HepG2 (cell line): ENCODE measurements around the gene CDC27. TPM values are rescaled to one million over a fixed set of nuclear protein-coding genes. Genes with fewer than 3 reads are reported as not detected.
A peak's percentile ranks its signal among the peaks of the same experiment; 100 is the strongest.

Experiments used
- ELF3 ChIP-seq: IDR thresholded peaks from 2 replicates; pipeline ENCODE4 v1.6.1; 2016; ENCODE audit warnings: missing genetic modification reagents, missing compliant biosample characterization
- FIP1L1 ChIP-seq: fragments of 200-400 bp; formaldehyde crosslinking; IDR thresholded peaks from 2 replicates; pipeline ENCODE4 v1.6.1; 2018; ENCODE audit warnings: low read depth, mild to moderate bottlenecking, low read length, moderate library complexity, borderline replicate concordance; ENCODE audit not compliant: insufficient read depth
- FOXC1 ChIP-seq: sonication (generic); formaldehyde crosslinking; IDR thresholded peaks from 2 replicates; pipeline ENCODE4 v1.8.0; 2022; ENCODE audit warnings: mild to moderate bottlenecking, missing genetic modification reagents, borderline replicate concordance
- HOXA5 ChIP-seq: sonication (generic); formaldehyde crosslinking; IDR thresholded peaks from 2 replicates; pipeline ENCODE4 v1.4.0; 2020; ENCODE audit warnings: missing genetic modification reagents
- KLF16 ChIP-seq, 2 experiments: sonication (generic) in 1 of 2; formaldehyde crosslinking in 1 of 2; IDR thresholded peaks; 2 replicates each; pipeline versions ENCODE4 v1.6.1 to v1.8.0; 2016 to 2023; ENCODE audit warnings: missing genetic modification reagents in 2 of 2, missing compliant biosample characterization in 1 of 2
- MAFK ChIP-seq, 2 experiments: IDR thresholded peaks in 1 of 2; conservative IDR thresholded peaks in 1 of 2; 2 replicates each; pipeline ENCODE4 v1.6.1; 2011; ENCODE audit warnings: improper control_type of control experiment in 2 of 2, low read length in 2 of 2
- MXI1 ChIP-seq: IDR thresholded peaks from 3 replicates; pipeline ENCODE4 v1.6.1; 2012; ENCODE audit warnings: low read depth, low read length, inconsistent platforms, borderline replicate concordance
- MYNN ChIP-seq: sonication (generic); formaldehyde crosslinking; IDR thresholded peaks from 2 replicates; pipeline ENCODE4 v1.4.0; 2020; ENCODE audit warnings: mild to moderate bottlenecking, low read depth, missing genetic modification reagents
- NR2C2 ChIP-seq: sonication (generic); formaldehyde crosslinking; IDR thresholded peaks from 2 replicates; pipeline ENCODE4 v1.4.0; 2020; ENCODE audit warnings: missing genetic modification reagents, mild to moderate bottlenecking, moderate library complexity, borderline replicate concordance
- PITX1 ChIP-seq: sonication (generic); formaldehyde crosslinking; IDR thresholded peaks from 2 replicates; pipeline ENCODE4 v1.5.1; 2020; ENCODE audit warnings: mild to moderate bottlenecking, missing genetic modification reagents
- REPIN1 ChIP-seq: sonication (generic); formaldehyde crosslinking; IDR thresholded peaks from 2 replicates; pipeline ENCODE4 v1.8.0; 2022; ENCODE audit warnings: missing genetic modification reagents, low read depth, mild to moderate bottlenecking, borderline replicate concordance
- SMAD3 ChIP-seq: sonication (generic); formaldehyde crosslinking; IDR thresholded peaks from 2 replicates; pipeline ENCODE4 v1.4.0; 2020; ENCODE audit warnings: missing genetic modification reagents
- ZKSCAN5 ChIP-seq: sonication (generic); formaldehyde crosslinking; IDR thresholded peaks from 2 replicates; pipeline ENCODE4 v1.5.1; 2020; ENCODE audit warnings: mild to moderate bottlenecking, missing genetic modification reagents
- ZNF501 ChIP-seq: sonication (generic); formaldehyde crosslinking; IDR thresholded peaks from 2 replicates; pipeline ENCODE4 v1.5.1; 2020; ENCODE audit warnings: mild to moderate bottlenecking, moderate library complexity, missing genetic modification reagents
- ZNF552 ChIP-seq: sonication (generic); formaldehyde crosslinking; IDR thresholded peaks from 2 replicates; pipeline ENCODE4 v1.9.0; 2022; ENCODE audit warnings: missing genetic modification reagents, mild to moderate bottlenecking, borderline replicate concordance
- ZNF605 ChIP-seq: sonication (generic); formaldehyde crosslinking; IDR thresholded peaks from 2 replicates; pipeline ENCODE4 v1.8.0; 2022; ENCODE audit warnings: mild to moderate bottlenecking, missing genetic modification reagents
- ZNF660 ChIP-seq: sonication (generic); formaldehyde crosslinking; IDR thresholded peaks from 2 replicates; pipeline ENCODE4 v1.5.1; 2020; ENCODE audit warnings: mild to moderate bottlenecking, low read depth, missing genetic modification reagents, borderline replicate concordance
- polyA plus RNA-seq, 8 experiments: library from polyadenylated mRNA; depleted of rRNA in 3 of 8; stranded (reverse) in 7 of 8; unstranded in 1 of 8; fragments of >200 nt; fragmentation: Illumina TruSeq in 4 of 8; extraction: Trizol in 4 of 8; gene quantifications; 2 replicates each; pipeline versions ENCODE4 v1.2.1 to v1.2.3, GENCODE V29; 2011 to 2016; ENCODE audit warnings: low read depth in 4 of 8, missing spikeins in 1 of 8, mixed read lengths in 1 of 8; ENCODE audit not compliant: insufficient read depth in 1 of 8
- total RNA-seq, 5 experiments: library from RNA; depleted of rRNA; stranded (reverse); fragments of >200 nt; fragmentation: Illumina TruSeq; extraction: Trizol; gene quantifications; 2 replicates each; pipeline ENCODE4 v1.2.3, GENCODE V29; 2016; ENCODE audit warnings: low read depth in 1 of 5
- TF ChIP-seq, protein P1 (sequence below): sonication (generic); formaldehyde crosslinking; IDR thresholded peaks from 2 replicates; pipeline ENCODE4 v1.9.0; 2021; ENCODE audit warnings: missing genetic modification reagents, mild to moderate bottlenecking, borderline replicate concordance
- TF ChIP-seq, protein P2 (sequence below): IDR thresholded peaks from 2 replicates; pipeline ENCODE4 v1.6.1; 2016
- TF ChIP-seq, protein P3 (sequence below): sonication (generic); formaldehyde crosslinking; IDR thresholded peaks from 2 replicates; pipeline ENCODE4 v1.5.1; 2020; ENCODE audit warnings: mild to moderate bottlenecking, missing genetic modification reagents, moderate library complexity

Gene CDC27
- total and polyA plus RNA-seq, 2 of the 13 experiments (the other 11 are each of a cell fraction or from before 2014, with no cell fraction given) = 80.7 to 102 TPM

DNA sequence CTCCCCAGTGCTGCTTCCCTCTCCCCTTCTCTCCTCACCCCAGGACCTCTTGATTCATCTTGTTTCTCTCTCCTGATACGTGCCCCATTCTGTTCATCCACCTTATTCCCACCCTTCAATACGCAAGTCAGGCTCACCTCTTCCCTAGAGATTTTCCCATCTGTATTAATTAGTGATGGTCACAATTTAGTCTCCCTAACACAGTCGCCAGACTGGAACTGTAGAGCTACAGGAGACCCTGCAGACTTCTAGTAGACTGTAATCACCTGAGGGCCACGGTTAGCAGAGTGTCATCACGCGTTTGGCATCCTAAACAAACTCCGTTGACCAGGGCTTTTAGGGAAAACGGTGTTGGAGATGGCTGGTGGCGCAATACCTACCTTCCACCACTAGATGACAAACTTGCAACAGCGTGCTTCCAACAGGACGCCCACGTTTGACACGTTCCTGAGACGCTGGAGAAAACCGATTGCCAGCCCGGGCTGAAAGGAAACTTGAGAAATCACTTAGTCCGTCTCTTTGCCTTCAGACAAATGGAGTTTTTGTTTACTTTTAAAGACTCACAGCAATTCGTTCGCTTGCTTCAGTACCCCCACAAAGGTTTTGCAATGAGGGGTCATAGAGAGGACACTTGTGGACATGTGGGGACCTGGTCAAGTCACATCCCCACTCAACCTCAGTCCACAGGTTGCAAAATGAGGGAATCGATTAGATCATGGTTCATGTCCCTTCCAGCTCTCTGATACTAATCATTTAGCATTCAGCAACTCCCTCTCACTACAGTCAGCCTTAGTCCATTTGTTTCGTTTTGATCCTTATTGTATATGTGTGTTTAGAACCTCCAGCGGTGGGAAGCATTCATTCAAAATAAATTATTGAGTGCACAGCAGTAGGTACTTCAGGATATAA is 40.7 kb upstream of the CDC27 start (continued):
- TF ChIP-seq HOXA5 (no peak), ZNF552 (no peak), MAFK (conservative IDR thresholded peaks at IDR 0.05 in 1 of 2, IDR thresholded peaks at IDR 0.05 in 1 of 2; ENCODE audit: low read length in 2 of 2) (no peak), MYNN (CRISPR knock-in tag) (0 out of 2 replicates have a peak, but pooled peaks have one; percentile 45), ZNF501 (peak; percentile 76; the same call in 1 of the 2 replicates), ZKSCAN5 (no peak), ELF3 (CRISPR knock-in tag) (peak; percentile 69), REPIN1 (CRISPR knock-in tag) (peak; percentile 76), SMAD3 (CRISPR knock-in tag) (peak; percentile 47; the same call in 1 of the 2 replicates), MXI1 (peak; percentile 66; the same call in 1 of the 3 replicates), PITX1 (CRISPR knock-in tag) (peak; percentile 54; the same call in 1 of the 2 replicates), ZNF660 (no peak), FOXC1 (CRISPR knock-in tag) (peak; percentile 80; the same call in 1 of the 2 replicates), ZNF605 (CRISPR knock-in tag) (peak; percentile 90), NR2C2 (CRISPR knock-in tag) (peak; percentile 29; the same call in 1 of the 2 replicates), KLF16 (CRISPR knock-in tag; IDR thresholded peaks at IDR 0.05) (peak in 1 of 2 experiments; percentile 71; a peak in 1 of 4 replicates), FIP1L1 (no peak)
- TF ChIP-seq, protein P1, sequence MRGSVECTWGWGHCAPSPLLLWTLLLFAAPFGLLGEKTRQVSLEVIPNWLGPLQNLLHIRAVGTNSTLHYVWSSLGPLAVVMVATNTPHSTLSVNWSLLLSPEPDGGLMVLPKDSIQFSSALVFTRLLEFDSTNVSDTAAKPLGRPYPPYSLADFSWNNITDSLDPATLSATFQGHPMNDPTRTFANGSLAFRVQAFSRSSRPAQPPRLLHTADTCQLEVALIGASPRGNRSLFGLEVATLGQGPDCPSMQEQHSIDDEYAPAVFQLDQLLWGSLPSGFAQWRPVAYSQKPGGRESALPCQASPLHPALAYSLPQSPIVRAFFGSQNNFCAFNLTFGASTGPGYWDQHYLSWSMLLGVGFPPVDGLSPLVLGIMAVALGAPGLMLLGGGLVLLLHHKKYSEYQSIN (CRISPR knock-in tag) = no peak
- TF ChIP-seq, protein P2, sequence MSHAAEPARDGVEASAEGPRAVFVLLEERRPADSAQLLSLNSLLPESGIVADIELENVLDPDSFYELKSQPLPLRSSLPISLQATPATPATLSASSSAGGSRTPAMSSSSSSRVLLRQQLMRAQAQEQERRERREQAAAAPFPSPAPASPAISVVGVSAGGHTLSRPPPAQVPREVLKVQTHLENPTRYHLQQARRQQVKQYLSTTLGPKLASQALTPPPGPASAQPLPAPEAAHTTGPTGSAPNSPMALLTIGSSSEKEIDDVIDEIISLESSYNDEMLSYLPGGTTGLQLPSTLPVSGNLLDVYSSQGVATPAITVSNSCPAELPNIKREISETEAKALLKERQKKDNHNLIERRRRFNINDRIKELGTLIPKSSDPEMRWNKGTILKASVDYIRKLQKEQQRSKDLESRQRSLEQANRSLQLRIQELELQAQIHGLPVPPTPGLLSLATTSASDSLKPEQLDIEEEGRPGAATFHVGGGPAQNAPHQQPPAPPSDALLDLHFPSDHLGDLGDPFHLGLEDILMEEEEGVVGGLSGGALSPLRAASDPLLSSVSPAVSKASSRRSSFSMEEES = no peak
- TF ChIP-seq, protein P3, sequence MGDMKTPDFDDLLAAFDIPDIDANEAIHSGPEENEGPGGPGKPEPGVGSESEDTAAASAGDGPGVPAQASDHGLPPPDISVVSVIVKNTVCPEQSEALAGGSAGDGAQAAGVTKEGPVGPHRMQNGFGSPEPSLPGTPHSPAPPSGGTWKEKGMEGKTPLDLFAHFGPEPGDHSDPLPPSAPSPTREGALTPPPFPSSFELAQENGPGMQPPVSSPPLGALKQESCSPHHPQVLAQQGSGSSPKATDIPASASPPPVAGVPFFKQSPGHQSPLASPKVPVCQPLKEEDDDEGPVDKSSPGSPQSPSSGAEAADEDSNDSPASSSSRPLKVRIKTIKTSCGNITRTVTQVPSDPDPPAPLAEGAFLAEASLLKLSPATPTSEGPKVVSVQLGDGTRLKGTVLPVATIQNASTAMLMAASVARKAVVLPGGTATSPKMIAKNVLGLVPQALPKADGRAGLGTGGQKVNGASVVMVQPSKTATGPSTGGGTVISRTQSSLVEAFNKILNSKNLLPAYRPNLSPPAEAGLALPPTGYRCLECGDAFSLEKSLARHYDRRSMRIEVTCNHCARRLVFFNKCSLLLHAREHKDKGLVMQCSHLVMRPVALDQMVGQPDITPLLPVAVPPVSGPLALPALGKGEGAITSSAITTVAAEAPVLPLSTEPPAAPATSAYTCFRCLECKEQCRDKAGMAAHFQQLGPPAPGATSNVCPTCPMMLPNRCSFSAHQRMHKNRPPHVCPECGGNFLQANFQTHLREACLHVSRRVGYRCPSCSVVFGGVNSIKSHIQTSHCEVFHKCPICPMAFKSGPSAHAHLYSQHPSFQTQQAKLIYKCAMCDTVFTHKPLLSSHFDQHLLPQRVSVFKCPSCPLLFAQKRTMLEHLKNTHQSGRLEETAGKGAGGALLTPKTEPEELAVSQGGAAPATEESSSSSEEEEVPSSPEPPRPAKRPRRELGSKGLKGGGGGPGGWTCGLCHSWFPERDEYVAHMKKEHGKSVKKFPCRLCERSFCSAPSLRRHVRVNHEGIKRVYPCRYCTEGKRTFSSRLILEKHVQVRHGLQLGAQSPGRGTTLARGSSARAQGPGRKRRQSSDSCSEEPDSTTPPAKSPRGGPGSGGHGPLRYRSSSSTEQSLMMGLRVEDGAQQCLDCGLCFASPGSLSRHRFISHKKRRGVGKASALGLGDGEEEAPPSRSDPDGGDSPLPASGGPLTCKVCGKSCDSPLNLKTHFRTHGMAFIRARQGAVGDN (CRISPR knock-in tag) = no peak; the same call in 1 of the 2 replicates
